EH (cell line): ENCODE data around the gene SASH3.

ENCODE experiments used
- DNase-seq: peaks from one replicate; pipeline ENCODE4 v3.0.0-alpha.2; 2015; ENCODE audit warnings: low read depth

The SASH3 gene

GRCh38 chrX:129759576-129760061 lies 20.1 kb upstream of the SASH3 start:
- DNase-seq: peak; percentile 71

- DNase-seq: no peak
Measured at GRCh38 chrX:129760155-129760554, 19.6 kb upstream of the SASH3 start.

GRCh38 chrX:129760981-129761380 lies 18.8 kb upstream of the SASH3 start:
- no peak for DNase-seq

GRCh38 chrX:129761596-129761995 lies 18.2 kb upstream of the SASH3 start:
- DNase-seq: no peak

GRCh38 chrX:129762448-129762847 lies 17.3 kb upstream of the SASH3 start:
- no peak for DNase-seq

- DNase-seq: no peak
Measured at GRCh38 chrX:129763666-129764065, 16.1 kb upstream of the SASH3 start.

GRCh38 chrX:129768186-129768585 lies 11.6 kb upstream of the SASH3 start:
- no peak for DNase-seq

GRCh38 chrX:129768586-129769466 lies 10.9 kb upstream of the SASH3 start:
- DNase-seq: peak; percentile 8

GRCh38 chrX:129769467-129770154 lies 10.1 kb upstream of the SASH3 start:
- DNase-seq: no peak

GRCh38 chrX:129771266-129771995 lies 8.3 kb upstream of the SASH3 start:
- DNase-seq: no peak

GRCh38 chrX:129772796-129773431 lies 6.8 kb upstream of the SASH3 start:
- no peak for DNase-seq

- no peak for DNase-seq
Measured at GRCh38 chrX:129773649-129774458, 5.9 kb upstream of the SASH3 start.

- DNase-seq: peak; percentile 11
Measured at GRCh38 chrX:129777218-129778030, 2.3 kb upstream of the SASH3 start.

- DNase-seq: no peak
Measured at GRCh38 chrX:129779086-129779672, 570 bp upstream of the SASH3 start.

GRCh38 chrX:129780441-129781105 lies 824 bp downstream of the SASH3 start:
- no peak for DNase-seq

- no peak for DNase-seq
Measured at GRCh38 chrX:129781134-129781672, 1.5 kb downstream of the SASH3 start.

- DNase-seq: no peak
Measured at GRCh38 chrX:129781680-129782495, 2.1 kb downstream of the SASH3 start.

- no peak for DNase-seq
Measured at GRCh38 chrX:129782706-129783105, 3.0 kb downstream of the SASH3 start.
